GM21528 (cell line): ENCODE data around the gene KMT2E.
"Not testable (repeated sequence)": the region's sequence is repeated elsewhere in the genome, so short reads cannot be mapped to it uniquely, and the experiment has no call there.

Experiments
- ATAC-seq: cut with Tn5 transposase; IDR thresholded peaks from one replicate; pipeline ENCODE4 v1.9.1; 2021; ENCODE audit warnings: mild to moderate bottlenecking, moderate library complexity; ENCODE audit not compliant: unreplicated experiment, low FRiP score

Gene KMT2E

GRCh38 chr7:105021967-105022366 lies 8.0 kb downstream of the KMT2E start:
- no peak for ATAC-seq

GRCh38 chr7:105022458-105022857 lies 8.5 kb downstream of the KMT2E start:
- ATAC-seq = no peak

- ATAC-seq = no peak
Observed at GRCh38 chr7:105024734-105025133, 10.7 kb downstream of the KMT2E start.

- no peak for ATAC-seq
Observed at GRCh38 chr7:105026750-105027149, 12.7 kb downstream of the KMT2E start.

- no peak for ATAC-seq
Observed at GRCh38 chr7:105027176-105027853, 13.3 kb downstream of the KMT2E start.

- ATAC-seq = no peak
Observed at GRCh38 chr7:105028004-105028403, 14.0 kb downstream of the KMT2E start.

GRCh38 chr7:105028941-105029340 lies 14.9 kb downstream of the KMT2E start:
- ATAC-seq = not testable (repeated sequence)

GRCh38 chr7:105030447-105030846 lies 16.4 kb downstream of the KMT2E start:
- no peak for ATAC-seq

GRCh38 chr7:105032553-105033214 lies 18.7 kb downstream of the KMT2E start:
- no peak for ATAC-seq

GRCh38 chr7:105035349-105035748 lies 21.3 kb downstream of the KMT2E start:
- no peak for ATAC-seq

- ATAC-seq = no peak
Observed at GRCh38 chr7:105036217-105037168, 22.5 kb downstream of the KMT2E start.

GRCh38 chr7:105037319-105037718 lies 23.3 kb downstream of the KMT2E start:
- ATAC-seq = no peak

GRCh38 chr7:105044449-105045070 lies 30.6 kb downstream of the KMT2E start:
- ATAC-seq = no peak

GRCh38 chr7:105046414-105046813 lies 32.4 kb downstream of the KMT2E start:
- ATAC-seq = no peak

GRCh38 chr7:105047932-105048331 lies 33.9 kb downstream of the KMT2E start:
- no peak for ATAC-seq

GRCh38 chr7:105050493-105050892 lies 36.5 kb downstream of the KMT2E start:
- no peak for ATAC-seq

- not testable (repeated sequence) for ATAC-seq
Observed at GRCh38 chr7:105050899-105051298, 36.9 kb downstream of the KMT2E start.

- ATAC-seq = no peak
Observed at GRCh38 chr7:105055084-105055483, 41.1 kb downstream of the KMT2E start.

- ATAC-seq = no peak
Observed at GRCh38 chr7:105055621-105056020, 41.6 kb downstream of the KMT2E start.

- no peak for ATAC-seq
Observed at GRCh38 chr7:105057472-105057871, 43.5 kb downstream of the KMT2E start.

- no peak for ATAC-seq
Observed at GRCh38 chr7:105060437-105060836, 46.4 kb downstream of the KMT2E start.
